Panc1 (cell line): ENCODE data around the gene CREBBP. TPM values are rescaled to one million over a fixed set of nuclear protein-coding genes. Genes with fewer than 3 reads are reported as not detected.
A peak's percentile ranks its signal among the peaks of the same experiment; 100 is the strongest.

ENCODE experiments used
- ATAC-seq: fragments of 200-7000 bp; cut with Tn5 transposase; 2 replicates; pipeline ENCODE4 v1.9.1; 2020; ENCODE audit warnings: mild to moderate bottlenecking, moderate library complexity
- BruUV-seq: library from RNA; stranded (reverse); fragments of 400-500 nt; replicated peaks from 2 replicates; lab custom pipeline; 2021; lab: Mats Ljungman, UMichigan
- CTCF ChIA-PET: fragments of 300-600 bp; sonication (Branson Sonifier 250); formaldehyde crosslinking; loops from one replicate; lab custom pipeline; 2022; ENCODE audit warnings: antibody characterized with exemption; lab: Charles Lee
- POLR2A ChIA-PET: fragments of 300-600 bp; sonication (Branson Sonifier 250); formaldehyde crosslinking; loops from one replicate; lab custom pipeline; 2022; ENCODE audit warnings: antibody characterized with exemption; lab: Charles Lee
- DNase-seq: peaks from one replicate; pipeline ENCODE4 v3.0.0-alpha.2; 2010; ENCODE audit warnings: low read depth, low spot score
- H3K27ac ChIP-seq: 2 replicates; pipeline ENCODE4 v1.5.1; 2011; ENCODE audit warnings: mild to moderate bottlenecking, low read length, inconsistent platforms
- H3K27me3 ChIP-seq: fragments of 200-500 bp; sonication (Bioruptor generic); 2 replicates; pipeline ENCODE4 v1.6.0; 2014; ENCODE audit warnings: low read length, inconsistent platforms; ENCODE audit not compliant: control insufficient read depth, insufficient read depth
- H3K36me3 ChIP-seq: fragments of 200-500 bp; sonication (Bioruptor generic); 2 replicates; pipeline ENCODE4 v1.5.1; 2014; ENCODE audit warnings: inconsistent platforms, mild to moderate bottlenecking, low read length, moderate library complexity; ENCODE audit not compliant: control insufficient read depth, insufficient read depth
- H3K4me1 ChIP-seq: 2 replicates; pipeline ENCODE4 v1.5.1; 2011; ENCODE audit warnings: inconsistent platforms, mild to moderate bottlenecking, low read length, moderate library complexity; ENCODE audit not compliant: control insufficient read depth, insufficient read depth
- H3K4me3 ChIP-seq, 2 experiments: 2 replicates each; pipeline ENCODE4 v1.5.1; 2011 to 2012; ENCODE audit warnings: low read depth in 2 of 2, low read length in 2 of 2, mild to moderate bottlenecking in 2 of 2, inconsistent platforms in 1 of 2, moderate library complexity in 1 of 2
- H3K9me3 ChIP-seq: fragments of 200-500 bp; sonication (Bioruptor generic); 2 replicates; pipeline ENCODE4 v1.5.1; 2014; ENCODE audit warnings: low read depth, mild to moderate bottlenecking, inconsistent platforms, low read length, moderate library complexity; ENCODE audit not compliant: control insufficient read depth, insufficient read depth
- POLR2AphosphoS5 ChIP-seq: IDR thresholded peaks from 2 replicates; pipeline ENCODE4 v1.6.1; 2012; ENCODE audit warnings: mild to moderate bottlenecking, low read depth, low read length, moderate library complexity
- SIN3A ChIP-seq: IDR thresholded peaks from 2 replicates; pipeline ENCODE4 v1.6.1; 2012; ENCODE audit warnings: low read depth, mild to moderate bottlenecking, low read length, moderate library complexity, borderline replicate concordance; ENCODE audit not compliant: insufficient read depth
- TCF7L2 ChIP-seq: IDR thresholded peaks from 2 replicates; pipeline ENCODE4 v1.6.1; 2011; ENCODE audit warnings: mild to moderate bottlenecking, low read depth, low read length, inconsistent platforms
- in situ Hi-C: cut with HindIII; loops from 2 replicates; pipeline ENCODE4 v1.10.0; 2016; ENCODE audit warnings: low sequenced_read_pairs, low pct_unique_long_range_greater_than_20kb
- intact Hi-C: fragments of 100-400 bp; cut with micrococcal nuclease; formaldehyde crosslinking; loops from one replicate; pipeline ENCODE4 v1.10.0; 2022; ENCODE audit not compliant: unreplicated experiment
- total RNA-seq: library from RNA; stranded (reverse); gene quantifications from one replicate; pipeline ENCODE4 v1.2.1, GENCODE V29; 2021; ENCODE audit not compliant: unreplicated experiment
- TF ChIP-seq, protein P1 (sequence below), 2 experiments: IDR thresholded peaks; 2 replicates each; pipeline ENCODE4 v1.6.1; 2011 to 2012; ENCODE audit warnings: low read depth in 2 of 2, control low read depth in 1 of 2, low read length in 1 of 2, mild to moderate bottlenecking in 1 of 2, moderate library complexity in 1 of 2; ENCODE audit not compliant: insufficient read depth in 1 of 2
- TF ChIP-seq, protein P2 (sequence below): fragments of 450-650 bp; IDR thresholded peaks from 2 replicates; pipeline ENCODE4 v1.5.1; 2017; ENCODE audit warnings: mild to moderate bottlenecking

Gene CREBBP
- total RNA-seq, 1 experiment from 2014 or later = 60.2 TPM

DNA sequence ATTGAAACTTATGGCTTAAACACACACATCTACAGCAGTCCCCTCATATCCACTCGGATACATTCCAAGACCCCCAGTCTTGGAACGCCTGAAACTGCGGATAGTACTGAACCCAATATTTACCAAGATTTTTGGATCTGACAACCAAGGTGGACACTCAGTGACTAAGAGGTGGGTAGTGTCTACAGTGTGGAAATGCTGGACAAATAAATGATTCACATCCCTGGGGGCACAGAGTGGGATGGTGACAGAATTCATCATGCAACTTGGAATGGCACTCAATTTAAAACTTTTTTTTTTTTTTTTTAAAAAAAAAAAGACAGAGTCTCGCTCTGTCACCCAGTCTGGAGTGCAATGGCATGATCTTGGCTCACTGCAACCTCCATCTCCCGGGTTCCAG lies 109.0 kb downstream of the CREBBP start:
- DNase-seq (no peak), ATAC-seq (0 out of 2 replicates have a peak, but pooled peaks have one; percentile 56)
- Histone ChIP-seq H3K4me3 (no peak overlapping the region), H3K36me3 (peaks cover 7% of the 10 kb centered on the region; the same call in 1 of the 2 replicates), H3K9me3 (no peaks in the 10 kb centered on the region), H3K4me1 (peaks cover 8% of the 10 kb centered on the region; the same call in 1 of the 2 replicates), H3K27ac (no peak overlapping the region), H3K27me3 (no peaks in the 10 kb centered on the region)
- ChIA-PET CTCF (interaction anchor here (0.7 kb wide), 1 partner anchor 99 kb away, joined by 7 read pairs; no protein-coding TSS in a partner anchor), POLR2A (interaction anchor here (0.7 kb wide), 1 partner anchor 45 kb away, joined by 3 read pairs; no protein-coding TSS in a partner anchor)
- in situ Hi-C loops (no loop called here), intact Hi-C loops (no loop called here)
- BruUV-seq = no TSS peak
- TF ChIP-seq POLR2AphosphoS5 (no peak), TCF7L2 (no peak), SIN3A (no peak)
- TF ChIP-seq, protein P1, sequence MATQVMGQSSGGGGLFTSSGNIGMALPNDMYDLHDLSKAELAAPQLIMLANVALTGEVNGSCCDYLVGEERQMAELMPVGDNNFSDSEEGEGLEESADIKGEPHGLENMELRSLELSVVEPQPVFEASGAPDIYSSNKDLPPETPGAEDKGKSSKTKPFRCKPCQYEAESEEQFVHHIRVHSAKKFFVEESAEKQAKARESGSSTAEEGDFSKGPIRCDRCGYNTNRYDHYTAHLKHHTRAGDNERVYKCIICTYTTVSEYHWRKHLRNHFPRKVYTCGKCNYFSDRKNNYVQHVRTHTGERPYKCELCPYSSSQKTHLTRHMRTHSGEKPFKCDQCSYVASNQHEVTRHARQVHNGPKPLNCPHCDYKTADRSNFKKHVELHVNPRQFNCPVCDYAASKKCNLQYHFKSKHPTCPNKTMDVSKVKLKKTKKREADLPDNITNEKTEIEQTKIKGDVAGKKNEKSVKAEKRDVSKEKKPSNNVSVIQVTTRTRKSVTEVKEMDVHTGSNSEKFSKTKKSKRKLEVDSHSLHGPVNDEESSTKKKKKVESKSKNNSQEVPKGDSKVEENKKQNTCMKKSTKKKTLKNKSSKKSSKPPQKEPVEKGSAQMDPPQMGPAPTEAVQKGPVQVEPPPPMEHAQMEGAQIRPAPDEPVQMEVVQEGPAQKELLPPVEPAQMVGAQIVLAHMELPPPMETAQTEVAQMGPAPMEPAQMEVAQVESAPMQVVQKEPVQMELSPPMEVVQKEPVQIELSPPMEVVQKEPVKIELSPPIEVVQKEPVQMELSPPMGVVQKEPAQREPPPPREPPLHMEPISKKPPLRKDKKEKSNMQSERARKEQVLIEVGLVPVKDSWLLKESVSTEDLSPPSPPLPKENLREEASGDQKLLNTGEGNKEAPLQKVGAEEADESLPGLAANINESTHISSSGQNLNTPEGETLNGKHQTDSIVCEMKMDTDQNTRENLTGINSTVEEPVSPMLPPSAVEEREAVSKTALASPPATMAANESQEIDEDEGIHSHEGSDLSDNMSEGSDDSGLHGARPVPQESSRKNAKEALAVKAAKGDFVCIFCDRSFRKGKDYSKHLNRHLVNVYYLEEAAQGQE (IDR thresholded peaks at IDR 0.05; ENCODE audit: insufficient read depth in 1 of 2, low read depth in 2 of 2, low read length in 1 of 2) = no peak
- TF ChIP-seq, protein P2, sequence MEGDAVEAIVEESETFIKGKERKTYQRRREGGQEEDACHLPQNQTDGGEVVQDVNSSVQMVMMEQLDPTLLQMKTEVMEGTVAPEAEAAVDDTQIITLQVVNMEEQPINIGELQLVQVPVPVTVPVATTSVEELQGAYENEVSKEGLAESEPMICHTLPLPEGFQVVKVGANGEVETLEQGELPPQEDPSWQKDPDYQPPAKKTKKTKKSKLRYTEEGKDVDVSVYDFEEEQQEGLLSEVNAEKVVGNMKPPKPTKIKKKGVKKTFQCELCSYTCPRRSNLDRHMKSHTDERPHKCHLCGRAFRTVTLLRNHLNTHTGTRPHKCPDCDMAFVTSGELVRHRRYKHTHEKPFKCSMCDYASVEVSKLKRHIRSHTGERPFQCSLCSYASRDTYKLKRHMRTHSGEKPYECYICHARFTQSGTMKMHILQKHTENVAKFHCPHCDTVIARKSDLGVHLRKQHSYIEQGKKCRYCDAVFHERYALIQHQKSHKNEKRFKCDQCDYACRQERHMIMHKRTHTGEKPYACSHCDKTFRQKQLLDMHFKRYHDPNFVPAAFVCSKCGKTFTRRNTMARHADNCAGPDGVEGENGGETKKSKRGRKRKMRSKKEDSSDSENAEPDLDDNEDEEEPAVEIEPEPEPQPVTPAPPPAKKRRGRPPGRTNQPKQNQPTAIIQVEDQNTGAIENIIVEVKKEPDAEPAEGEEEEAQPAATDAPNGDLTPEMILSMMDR = no peak

DNA sequence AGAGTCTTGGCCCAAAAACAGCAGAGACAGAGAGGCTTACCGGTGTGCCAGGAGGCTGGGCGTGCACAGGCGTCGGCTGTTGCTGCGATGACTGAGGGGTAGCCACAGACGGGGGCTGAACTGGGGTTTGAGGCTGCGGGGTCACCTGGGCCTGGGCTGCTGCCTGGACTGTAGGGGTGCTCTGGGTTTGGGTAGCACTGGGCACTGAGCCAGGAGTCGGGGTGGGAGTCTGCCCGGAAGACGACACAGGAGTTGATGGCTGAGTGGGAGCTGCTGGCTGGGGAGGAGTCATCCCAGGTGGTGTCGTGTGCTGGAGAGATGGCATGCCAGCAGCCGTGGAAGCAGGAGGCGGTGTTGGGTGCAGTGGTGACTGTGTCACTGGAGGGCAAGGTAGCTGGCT lies 110.0 kb downstream of the CREBBP start:
- H3K27ac ChIP-seq = no peak overlapping the region
- ChIA-PET CTCF (no interaction called here), POLR2A (no interaction called here)
- in situ Hi-C loops = no loop called here
- no peaks in the 10 kb centered on the region for H3K9me3 ChIP-seq
- intact Hi-C loops = no loop called here
- no peaks in the 10 kb centered on the region for H3K27me3 ChIP-seq
- BruUV-seq = no TSS peak
- ATAC-seq (no peak; the same call in 1 of the 2 replicates), DNase-seq (no peak)
- H3K36me3 ChIP-seq = peaks cover 11% of the 10 kb centered on the region
- TF ChIP-seq, protein P2 = no peak
- no peak for TF ChIP-seq SIN3A
- TF ChIP-seq, protein P1 (IDR thresholded peaks at IDR 0.05; ENCODE audit: insufficient read depth in 1 of 2, low read depth in 2 of 2, low read length in 1 of 2) = no peak
- TF ChIP-seq TCF7L2 = no peak
- TF ChIP-seq POLR2AphosphoS5 = no peak
- no peak overlapping the region for H3K4me3 ChIP-seq
- peaks cover 8% of the 10 kb centered on the region; the same call in 1 of the 2 replicates for H3K4me1 ChIP-seq
